AG08395 (cell line): Measurements from ENCODE around the gene WDR64.

Experiments used
- DNase-seq: peaks from one replicate; pipeline ENCODE4 v3.0.0; 2012; ENCODE audit warnings: mixed read lengths, low spot score

The WDR64 gene

GRCh38 chr1:241838897-241839296, 186.8 kb downstream of the WDR64 start:
- no peak for DNase-seq

GRCh38 chr1:241839369-241839979, 187.4 kb downstream of the WDR64 start:
- DNase-seq: no peak

GRCh38 chr1:241840164-241840563, 188.1 kb downstream of the WDR64 start:
- no peak for DNase-seq

- DNase-seq: no peak
Observed at GRCh38 chr1:241841691-241842090, 189.6 kb downstream of the WDR64 start.

GRCh38 chr1:241842565-241842964, 190.5 kb downstream of the WDR64 start:
- peak; percentile 65 for DNase-seq

GRCh38 chr1:241844593-241844992, 192.5 kb downstream of the WDR64 start:
- DNase-seq: no peak

- DNase-seq: no peak
Observed at GRCh38 chr1:241846375-241846774, 194.3 kb downstream of the WDR64 start.

GRCh38 chr1:241846862-241847539, 194.9 kb downstream of the WDR64 start:
- no peak for DNase-seq

GRCh38 chr1:241847540-241847795, 195.4 kb downstream of the WDR64 start:
- no peak for DNase-seq

GRCh38 chr1:241847796-241848685, 196.0 kb downstream of the WDR64 start, which contains the start of gene EXO1:
TSS of gene EXO1 (plus strand) at chr1:241848204. CDS start at chr1:241850426, 2,222 bp downstream.
- peak; percentile 95 for DNase-seq

- no peak for DNase-seq
Observed at GRCh38 chr1:241848686-241849344, 196.7 kb downstream of the WDR64 start.

GRCh38 chr1:241849345-241849695, 197.2 kb downstream of the WDR64 start:
- DNase-seq: no peak
